HepG2 (cell line): ENCODE measurements around the gene THUMPD2. TPM values are rescaled to one million over a fixed set of nuclear protein-coding genes. Genes with fewer than 3 reads are reported as not detected.
A peak's percentile ranks its signal among the peaks of the same experiment; 100 is the strongest.

Experiments used
- ATAC-seq: fragments of 200-7000 bp; cut with Tn5 transposase; 3 replicates; pipeline ENCODE4 v1.9.1; 2020; ENCODE audit warnings: mild to moderate bottlenecking, moderate library complexity
- BruUV-seq: library from RNA; stranded (reverse); fragments of 400-500 nt; replicated peaks from 2 replicates; lab custom pipeline; 2021; lab: Mats Ljungman, UMichigan
- CTCF ChIA-PET: fragments of 300-600 bp; formaldehyde crosslinking; extraction: SDS; loops from one replicate; lab custom pipeline; 2021; ENCODE audit warnings: low total read pairs, inconsistent platforms, low intra/inter-chr PET ratio; lab: Yijun Ruan, JAX
- POLR2A ChIA-PET: fragments of 350-600 bp; sonication (Branson Sonifier 250); formaldehyde crosslinking; loops from one replicate; lab custom pipeline; 2020; ENCODE audit warnings: antibody characterized with exemption, inconsistent platforms; lab: Yijun Ruan, JAX
- DNase-seq: peaks from one replicate; pipeline ENCODE4 v3.0.0-alpha.2; 2015; ENCODE audit warnings: low spot score
- FAIRE-seq: peaks from 3 replicates; lab custom pipeline; 2011; peaks lifted over from hg19 to GRCh38; lab: Jason Lieb, UNC
- H2AFZ ChIP-seq: one replicate; pipeline ENCODE4 v1.6.1; 2011; ENCODE audit warnings: low read length, inconsistent platforms
- H3K27ac ChIP-seq: fragments of 300-600 bp; 3 replicates; pipeline ENCODE4 v1.8.0; 2011; ENCODE audit warnings: mixed run types, mild to moderate bottlenecking, mixed read lengths, low read length, inconsistent platforms; ENCODE audit not compliant: insufficient read depth; ENCODE audit errors: extremely low read length
- H3K27me3 ChIP-seq, 2 experiments: fragments of 200-600 bp in 1 of 2; 2 replicates in 1 of 2; 3 replicates in 1 of 2; pipeline versions ENCODE4 v1.6.0 to v1.8.0; 2011; ENCODE audit warnings: low read length in 2 of 2, mild to moderate bottlenecking in 2 of 2, moderate library complexity in 2 of 2, inconsistent platforms in 1 of 2; ENCODE audit not compliant: insufficient read depth in 2 of 2, control insufficient read depth in 1 of 2
- H3K36me3 ChIP-seq, 2 experiments: fragments of 200-600 bp in 1 of 2; replicated peaks in 1 of 2; 2 replicates in 1 of 2; 3 replicates in 1 of 2; pipeline versions ENCODE4 v1.5.1 to v1.8.0; 2011; ENCODE audit warnings: low read length in 2 of 2, inconsistent platforms in 1 of 2; ENCODE audit not compliant: insufficient read depth in 2 of 2, control insufficient read depth in 1 of 2
- H3K4me1 ChIP-seq: 2 replicates; pipeline ENCODE4 v1.5.1; 2012; ENCODE audit warnings: low read length, inconsistent platforms; ENCODE audit not compliant: insufficient read depth
- H3K4me2 ChIP-seq: 2 replicates; pipeline ENCODE4 v1.6.0; 2011; ENCODE audit warnings: low read depth, low read length, inconsistent platforms
- H3K4me3 ChIP-seq, 3 experiments: fragments of 200-600 bp in 1 of 3; sonication (generic), shearing (Covaris generic) in 1 of 3; replicated peaks in 1 of 3; 2 replicates each; pipeline ENCODE4 v1.5.1; 2011 to 2016; ENCODE audit warnings: low read length in 3 of 3, inconsistent platforms in 2 of 3, low read depth in 2 of 3, mild to moderate bottlenecking in 2 of 3, control low read depth in 1 of 3, mixed read lengths in 1 of 3; ENCODE audit not compliant: insufficient read depth in 1 of 3
- H3K79me2 ChIP-seq: one replicate; pipeline ENCODE4 v1.6.1; 2011; ENCODE audit warnings: low read length, inconsistent platforms; ENCODE audit not compliant: insufficient read depth
- H3K9ac ChIP-seq: 2 replicates; pipeline ENCODE4 v1.6.0; 2011; ENCODE audit warnings: mild to moderate bottlenecking, low read depth, low read length, inconsistent platforms; ENCODE audit not compliant: insufficient read depth
- H3K9me3 ChIP-seq: 2 replicates; pipeline ENCODE4 v1.5.1; 2012; ENCODE audit warnings: mild to moderate bottlenecking, low read length
- H4K20me1 ChIP-seq: 2 replicates; pipeline ENCODE4 v1.6.0; 2011; ENCODE audit warnings: inconsistent platforms, mild to moderate bottlenecking, low read length, moderate library complexity; ENCODE audit not compliant: insufficient read depth
- CCDC6 ChIP-seq: sonication (generic); formaldehyde crosslinking; IDR thresholded peaks from 2 replicates; pipeline ENCODE4 v1.8.1; 2022; ENCODE audit warnings: mild to moderate bottlenecking, missing genetic modification reagents, moderate library complexity
- DDIT3 ChIP-seq: sonication (generic); formaldehyde crosslinking; IDR thresholded peaks from 2 replicates; pipeline ENCODE4 v1.4.0; 2020; ENCODE audit warnings: mild to moderate bottlenecking, missing genetic modification reagents
- GPBP1L1 ChIP-seq: sonication (generic); formaldehyde crosslinking; IDR thresholded peaks from 2 replicates; pipeline ENCODE4 v1.5.0; 2020; ENCODE audit warnings: mild to moderate bottlenecking, missing genetic modification reagents
- JUN ChIP-seq: sonication (generic); formaldehyde crosslinking; IDR thresholded peaks from 2 replicates; pipeline ENCODE4 v1.4.0; 2020; ENCODE audit warnings: mild to moderate bottlenecking, missing genetic modification reagents
- KAT8 ChIP-seq: IDR thresholded peaks from 2 replicates; pipeline ENCODE4 v1.6.1; 2016; ENCODE audit warnings: missing genetic modification reagents, missing compliant biosample characterization
- KLF13 ChIP-seq: sonication (generic); formaldehyde crosslinking; IDR thresholded peaks from 2 replicates; pipeline ENCODE4 v1.4.0; 2020; ENCODE audit warnings: mild to moderate bottlenecking, missing genetic modification reagents
- MBD4 ChIP-seq: IDR thresholded peaks from 2 replicates; pipeline ENCODE4 v1.6.1; 2012; ENCODE audit warnings: low read length, inconsistent platforms, borderline replicate concordance
- MED8 ChIP-seq: sonication (generic); formaldehyde crosslinking; IDR thresholded peaks from 2 replicates; pipeline ENCODE4 v1.8.1; 2023; ENCODE audit warnings: mild to moderate bottlenecking, missing genetic modification reagents; ENCODE audit not compliant: insufficient replicate concordance
- NCOA2 ChIP-seq: sonication (generic); formaldehyde crosslinking; IDR thresholded peaks from 2 replicates; pipeline ENCODE4 v1.8.0; 2022; ENCODE audit warnings: inconsistent platforms
- NONO ChIP-seq, 2 experiments: fragments of 450-650 bp in 1 of 2; sonication (generic) in 1 of 2; formaldehyde crosslinking in 1 of 2; IDR thresholded peaks in 1 of 2; conservative IDR thresholded peaks in 1 of 2; 2 replicates each; pipeline versions ENCODE4 v1.6.1 to v1.8.0; 2017 to 2022; ENCODE audit warnings: mild to moderate bottlenecking in 1 of 2, missing genetic modification reagents in 1 of 2, moderate library complexity in 1 of 2
- RAD21 ChIP-seq: fragments of 450-650 bp; formaldehyde crosslinking; IDR thresholded peaks from 2 replicates; pipeline ENCODE4 v1.5.0; 2020; ENCODE audit warnings: mild to moderate bottlenecking
- SALL1 ChIP-seq: sonication (generic); formaldehyde crosslinking; IDR thresholded peaks from 2 replicates; pipeline ENCODE4 v1.8.0; 2022; ENCODE audit warnings: mild to moderate bottlenecking, missing genetic modification reagents
- TOE1 ChIP-seq: sonication (generic); formaldehyde crosslinking; IDR thresholded peaks from 2 replicates; pipeline ENCODE4 v1.4.0; 2020; ENCODE audit warnings: mild to moderate bottlenecking, missing genetic modification reagents
- XRCC5 ChIP-seq: fragments of 200-400 bp; formaldehyde crosslinking; optimal IDR thresholded peaks from 2 replicates; pipeline ENCODE3; 2017; ENCODE audit warnings: mild to moderate bottlenecking, low read length
- ZNF136 ChIP-seq: sonication (generic); formaldehyde crosslinking; IDR thresholded peaks from 2 replicates; pipeline ENCODE4 v1.8.1; 2022; ENCODE audit warnings: low read depth, mild to moderate bottlenecking, moderate library complexity, missing genetic modification reagents
- ZNF207 ChIP-seq: fragments of 450-650 bp; IDR thresholded peaks from 2 replicates; pipeline ENCODE4 v1.6.1; 2016; ENCODE audit warnings: antibody characterized with exemption, borderline replicate concordance
- ZNF225 ChIP-seq: sonication (generic); formaldehyde crosslinking; IDR thresholded peaks from 2 replicates; pipeline ENCODE4 v1.4.0; 2020; ENCODE audit warnings: mild to moderate bottlenecking, missing genetic modification reagents
- ZNF343 ChIP-seq: sonication (generic); formaldehyde crosslinking; IDR thresholded peaks from 2 replicates; pipeline ENCODE4 v1.4.0; 2020; ENCODE audit warnings: mild to moderate bottlenecking, missing genetic modification reagents
- ZNF362 ChIP-seq: sonication (generic); formaldehyde crosslinking; IDR thresholded peaks from 2 replicates; pipeline ENCODE4 v1.4.0; 2020; ENCODE audit warnings: missing genetic modification reagents, mild to moderate bottlenecking, borderline replicate concordance
- ZNF501 ChIP-seq: sonication (generic); formaldehyde crosslinking; IDR thresholded peaks from 2 replicates; pipeline ENCODE4 v1.5.1; 2020; ENCODE audit warnings: mild to moderate bottlenecking, moderate library complexity, missing genetic modification reagents
- ZNF761 ChIP-seq: sonication (generic); formaldehyde crosslinking; conservative IDR thresholded peaks from 2 replicates; pipeline ENCODE4 v1.4.0; 2020; ENCODE audit warnings: mild to moderate bottlenecking, missing genetic modification reagents
- ZNF784 ChIP-seq: sonication (generic); formaldehyde crosslinking; IDR thresholded peaks from 2 replicates; pipeline ENCODE4 v1.5.1; 2020; ENCODE audit warnings: missing genetic modification reagents, mild to moderate bottlenecking, borderline replicate concordance
- ZNF790 ChIP-seq: sonication (generic); formaldehyde crosslinking; IDR thresholded peaks from 2 replicates; pipeline ENCODE4 v1.8.0; 2022; ENCODE audit warnings: missing genetic modification reagents, mild to moderate bottlenecking, borderline replicate concordance
- WGBS: methylation state at CpG from one replicate; pipeline ENCODE4 v1.1.6; 2017; ENCODE audit warnings: low lambda C conversion rate; 5-methylcytosine and 5-hydroxymethylcytosine counted together
- in situ Hi-C: cut with HindIII; loops from 2 replicates; pipeline ENCODE4 v1.10.0; 2017; ENCODE audit warnings: low pct_unique_long_range_greater_than_20kb; ENCODE audit not compliant: extremely low pct_ligation_motif_present
- intact Hi-C: fragments of 100-400 bp; cut with micrococcal nuclease; formaldehyde crosslinking; loops from one replicate; pipeline ENCODE4 v1.10.0; 2022; ENCODE audit not compliant: unreplicated experiment
- polyA plus RNA-seq, 8 experiments: library from polyadenylated mRNA; depleted of rRNA in 3 of 8; stranded (reverse) in 7 of 8; unstranded in 1 of 8; fragments of >200 nt; fragmentation: Illumina TruSeq in 4 of 8; extraction: Trizol in 4 of 8; gene quantifications; 2 replicates each; pipeline versions ENCODE4 v1.2.1 to v1.2.3, GENCODE V29; 2011 to 2016; ENCODE audit warnings: low read depth in 4 of 8, missing spikeins in 1 of 8, mixed read lengths in 1 of 8; ENCODE audit not compliant: insufficient read depth in 1 of 8
- total RNA-seq, 5 experiments: library from RNA; depleted of rRNA; stranded (reverse); fragments of >200 nt; fragmentation: Illumina TruSeq; extraction: Trizol; gene quantifications; 2 replicates each; pipeline ENCODE4 v1.2.3, GENCODE V29; 2016; ENCODE audit warnings: low read depth in 1 of 5

Gene THUMPD2
- total and polyA plus RNA-seq, 2 of the 13 experiments (the other 11 are each of a cell fraction or from before 2014, with no cell fraction given): 11.8 to 15.6 TPM

- peaks cover 0 to 6% of the 10 kb centered on the region in 2 experiments; a peak in 1 of 5 replicates for H3K36me3 ChIP-seq
- no peak overlapping the region for H3K4me2 ChIP-seq
- 25% methylated on average over 4 of the region's 5 CpGs for WGBS
- peaks cover 0 to 11% of the 10 kb centered on the region in 2 experiments; a peak in 3 of 5 replicates for H3K27me3 ChIP-seq
- H3K27ac ChIP-seq: no peak overlapping the region
- CTCF ChIA-PET: interaction anchor here (2.2 to 3.6 kb wide), 3 partner anchors 134 to 350 kb away, joined by 10 to 23 read pairs (median 15); no protein-coding TSS in a partner anchor
- no peak overlapping the region for H3K9ac ChIP-seq
- ATAC-seq: peak; percentile 80
- H3K4me3 ChIP-seq: no peak overlapping the region
- no peaks in the 10 kb centered on the region for H4K20me1 ChIP-seq
- intact Hi-C loops (no loop called here), in situ Hi-C loops (no loop called here)
- POLR2A ChIA-PET: interaction anchor here (1.6 kb wide), 1 partner anchor 350 kb away, joined by 4 read pairs; no protein-coding TSS in a partner anchor
- no peaks in the 10 kb centered on the region for H3K79me2 ChIP-seq
- no peak overlapping the region for H2AFZ ChIP-seq
- BruUV-seq: no TSS peak
- H3K9me3 ChIP-seq: no peaks in the 10 kb centered on the region
- H3K4me1 ChIP-seq: peaks cover 27% of the 10 kb centered on the region; the same call in 1 of the 2 replicates
- DNase-seq: peak; percentile 58
- peak; percentile 73 for FAIRE-seq
- TF ChIP-seq ZNF784 (CRISPR knock-in tag) (no peak), MED8 (CRISPR knock-in tag) (no peak), XRCC5 (peak; percentile 84), GPBP1L1 (no peak), ZNF207 (no peak), ZNF761 (CRISPR knock-in tag) (no peak), RAD21 (CRISPR knock-in tag) (peak; percentile 67), JUN (CRISPR knock-in tag) (no peak), SALL1 (CRISPR knock-in tag) (0 out of 2 replicates have a peak, but pooled peaks have one; percentile 8), ZNF225 (CRISPR knock-in tag) (no peak), ZNF501 (CRISPR knock-in tag) (peak; percentile 46; the same call in 1 of the 2 replicates), ZNF790 (CRISPR knock-in tag) (no peak), TOE1 (CRISPR knock-in tag) (0 out of 2 replicates have a peak, but pooled peaks have one; percentile 10), NONO (IDR thresholded peaks at IDR 0.05) (no peak), NONO (CRISPR knock-in tag; conservative IDR thresholded peaks at IDR 0.05) (no peak), ZNF136 (CRISPR knock-in tag) (no peak), KAT8 (CRISPR knock-in tag) (no peak), DDIT3 (CRISPR knock-in tag) (no peak), NCOA2 (CRISPR knock-in tag) (no peak), MBD4 (no peak), ZNF362 (CRISPR knock-in tag) (peak; percentile 57; the same call in 1 of the 2 replicates), KLF13 (CRISPR knock-in tag) (no peak), CCDC6 (no peak), ZNF343 (CRISPR knock-in tag) (no peak)
Observed at GRCh38 chr2:39728941-39729351, 50.1 kb downstream of the THUMPD2 start.
